ENCODE measurements around the gene PVALEF.

The PVALEF gene

DNA sequence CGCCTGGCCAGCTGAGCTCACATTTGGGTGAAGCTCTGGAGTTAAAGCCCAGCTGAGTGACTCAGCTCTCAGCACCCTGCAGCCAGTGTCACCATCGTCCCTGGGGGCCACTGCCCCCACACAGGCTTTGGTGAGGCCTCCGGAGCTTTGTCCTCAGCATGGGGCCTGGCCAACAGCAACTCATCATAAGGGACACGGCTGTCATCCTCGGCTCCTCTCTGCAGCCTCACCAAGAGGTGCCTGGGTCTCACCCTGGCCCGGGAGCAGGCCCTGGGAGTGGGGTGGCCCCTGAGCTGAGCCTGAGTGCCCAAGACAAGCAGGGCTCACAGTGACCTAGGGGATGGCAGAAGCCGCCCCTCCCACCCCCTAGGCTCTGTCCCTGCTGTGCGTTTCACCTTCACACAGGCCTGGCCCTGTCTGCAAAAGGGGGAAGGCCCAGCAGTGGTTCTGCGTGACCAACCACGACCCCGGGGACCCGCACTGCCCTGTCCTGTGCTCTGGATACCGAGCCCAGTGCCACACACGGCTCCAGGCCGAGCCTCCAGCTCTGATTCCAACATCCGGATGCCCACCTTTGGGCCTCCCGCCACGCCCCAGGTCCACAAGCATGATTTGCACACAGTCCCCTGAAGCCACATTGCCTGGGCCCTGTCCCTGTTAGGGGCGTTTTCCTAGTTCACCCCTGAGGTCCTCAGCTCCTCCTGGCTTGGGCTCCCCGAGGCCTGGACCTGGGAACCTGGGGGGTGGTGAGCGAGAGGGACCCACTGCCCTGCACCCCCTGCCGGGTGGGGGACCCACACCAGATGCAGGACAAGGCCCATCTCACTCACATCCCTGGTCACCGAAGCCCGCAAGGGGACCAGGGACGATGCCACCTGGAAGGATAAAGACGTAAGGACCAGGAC lies 22.5 kb downstream of the PVALEF start:
- H3K27ac Mint-ChIP-seq = no peak overlapping the region

DNA sequence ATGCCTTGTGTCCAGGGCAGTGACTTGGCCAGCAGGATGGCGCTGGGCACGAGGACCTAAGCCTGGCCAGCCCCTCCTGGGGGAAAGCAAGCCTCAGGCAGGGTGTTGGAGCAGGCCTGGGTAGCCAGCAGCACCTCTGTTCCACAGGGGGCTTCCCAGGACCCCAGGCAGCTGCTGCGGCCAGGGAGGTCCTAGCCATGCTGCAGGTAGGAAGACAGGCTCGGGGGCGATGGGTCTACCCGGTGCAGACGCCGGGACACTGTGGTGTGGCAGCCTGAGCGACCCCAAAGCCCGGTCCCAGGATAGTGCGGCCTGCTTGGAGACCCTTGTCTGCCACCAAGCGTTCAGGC lies 23.2 kb downstream of the PVALEF start:
- H3K36me3 Mint-ChIP-seq (ENCODE audit: low read depth) = no peaks in the 10 kb centered on the region
- no peaks in the 10 kb centered on the region for H3K4me1 Mint-ChIP-seq (ENCODE audit: low read depth)
- H3K9me3 Mint-ChIP-seq = no peaks in the 10 kb centered on the region
- H3K27me3 Mint-ChIP-seq (ENCODE audit: low read depth) = no peaks in the 10 kb centered on the region
- H3K27ac Mint-ChIP-seq = no peak overlapping the region
- no peak overlapping the region for H3K4me3 Mint-ChIP-seq

More for the DNA sequence above, 22.5 kb downstream of the PVALEF start:
- H3K4me3 Mint-ChIP-seq = no peak overlapping the region
- no peaks in the 10 kb centered on the region for H3K4me1 Mint-ChIP-seq (ENCODE audit: low read depth)
- no peaks in the 10 kb centered on the region for H3K27me3 Mint-ChIP-seq (ENCODE audit: low read depth)
- no peaks in the 10 kb centered on the region for H3K9me3 Mint-ChIP-seq
- H3K36me3 Mint-ChIP-seq (ENCODE audit: low read depth) = no peaks in the 10 kb centered on the region

DNA sequence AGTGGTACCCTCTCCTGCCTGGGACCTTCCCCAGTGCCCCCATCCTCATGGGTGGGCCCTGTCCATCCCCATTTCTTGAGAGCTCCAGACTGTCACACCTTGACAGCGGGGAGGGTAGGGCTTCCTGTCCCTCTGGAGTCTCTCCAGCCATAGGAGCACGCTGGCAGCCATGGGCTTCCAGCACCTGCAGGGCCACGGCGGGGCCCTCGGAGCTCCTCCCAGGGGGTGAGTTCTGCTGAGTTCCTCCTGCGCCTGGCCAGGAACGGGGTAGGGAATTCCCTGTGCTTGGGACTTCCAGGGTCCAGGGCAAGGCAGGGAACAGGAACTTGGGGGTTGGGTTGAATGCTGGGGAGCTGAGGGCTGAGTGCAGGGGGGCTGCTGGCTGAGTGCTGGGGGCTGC lies 23.7 kb downstream of the PVALEF start:
- no peak overlapping the region for H3K4me3 Mint-ChIP-seq
- no peaks in the 10 kb centered on the region for H3K9me3 Mint-ChIP-seq
- H3K4me1 Mint-ChIP-seq (ENCODE audit: low read depth) = no peaks in the 10 kb centered on the region
- H3K27me3 Mint-ChIP-seq (ENCODE audit: low read depth) = no peaks in the 10 kb centered on the region
- H3K27ac Mint-ChIP-seq = no peak overlapping the region
- no peaks in the 10 kb centered on the region for H3K36me3 Mint-ChIP-seq (ENCODE audit: low read depth)

DNA sequence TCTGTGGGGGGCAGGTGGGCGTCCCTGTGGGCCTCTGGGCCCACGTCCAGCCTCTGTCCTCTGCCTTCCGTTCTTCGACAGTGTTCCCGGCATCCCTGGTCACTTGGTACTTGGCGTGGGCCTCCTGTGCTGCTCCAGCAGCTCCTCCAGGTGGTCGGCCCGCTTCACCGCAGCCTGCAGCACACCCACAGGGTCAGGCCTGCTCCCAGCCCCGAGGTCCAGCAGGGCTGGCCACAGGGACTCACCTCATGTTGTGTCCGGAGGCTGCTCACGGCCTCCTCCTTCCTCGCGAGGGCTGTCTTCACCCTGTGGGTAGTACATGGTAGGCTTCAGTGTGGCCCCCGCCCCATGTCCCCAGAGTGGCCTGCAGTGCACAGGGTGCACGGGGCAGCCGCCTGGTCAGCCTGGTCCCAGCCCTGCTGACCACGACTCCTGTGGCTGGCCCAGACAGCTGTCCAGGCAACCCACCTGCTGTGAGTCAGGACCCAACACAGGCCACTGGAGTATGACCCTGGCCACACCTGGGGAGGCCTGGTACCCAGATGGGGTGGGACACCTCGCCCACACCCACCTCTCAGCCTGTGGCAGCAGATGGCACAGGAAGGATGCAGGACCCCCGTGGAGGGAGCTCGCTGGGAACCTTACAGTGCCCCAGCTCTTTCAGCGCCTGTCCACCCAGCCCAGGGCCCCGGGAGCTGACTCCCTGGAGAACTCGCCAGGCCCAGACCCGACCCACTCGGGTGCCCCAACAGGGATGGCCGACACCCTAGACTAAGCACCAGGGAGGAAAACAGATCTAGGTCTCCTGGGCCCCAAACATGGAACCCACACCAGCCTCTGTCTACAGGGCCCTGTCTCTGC lies 24.6 kb downstream of the PVALEF start:
- Mint-ChIP-seq H3K4me3 (no peak overlapping the region), H3K27ac (no peak overlapping the region), H3K27me3 (ENCODE audit: low read depth) (no peaks in the 10 kb centered on the region), H3K9me3 (no peaks in the 10 kb centered on the region), H3K4me1 (ENCODE audit: low read depth) (no peaks in the 10 kb centered on the region), H3K36me3 (ENCODE audit: low read depth) (no peaks in the 10 kb centered on the region)

DNA sequence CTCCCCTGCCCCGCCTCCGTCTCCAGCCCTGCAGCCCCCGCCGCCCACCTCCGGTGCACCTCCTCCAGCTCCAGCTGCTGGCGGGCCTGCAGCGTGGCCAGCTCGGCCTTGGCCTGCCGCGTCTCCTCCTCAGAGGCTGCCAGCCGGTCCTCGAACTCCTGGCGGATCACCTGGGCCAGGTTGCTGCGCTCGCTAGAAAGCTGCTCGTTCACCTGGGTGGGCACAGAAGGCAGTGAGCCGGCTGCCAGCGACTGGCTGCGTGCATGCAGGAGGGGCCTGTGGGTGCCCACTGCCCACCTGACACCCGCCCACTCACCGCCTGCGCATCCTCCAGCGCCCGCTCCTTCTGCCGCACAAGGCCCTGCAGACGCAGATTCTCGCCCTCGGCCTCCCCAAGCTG lies 25.3 kb downstream of the PVALEF start:
- H3K27me3 Mint-ChIP-seq (ENCODE audit: low read depth) = no peaks in the 10 kb centered on the region

DNA sequence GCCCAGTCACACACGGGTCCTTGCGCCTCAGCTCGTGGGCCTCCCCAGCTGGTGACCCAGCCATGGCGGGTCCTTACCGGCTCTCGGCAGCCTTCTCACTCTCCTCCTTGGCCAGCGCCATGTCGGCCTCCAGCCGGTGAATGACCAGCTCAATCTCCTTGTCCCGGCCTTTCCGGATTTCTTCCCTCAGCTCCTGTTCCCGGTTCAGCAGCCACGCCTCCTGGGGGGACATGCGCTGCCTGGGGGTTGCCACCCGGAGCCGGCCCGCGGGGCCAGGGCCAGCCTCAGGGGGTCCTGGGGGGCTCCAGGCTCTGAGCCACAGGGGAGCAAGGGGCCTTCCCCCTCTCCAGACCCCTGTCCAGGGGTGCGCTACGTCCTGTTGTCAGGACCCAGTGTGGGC lies 25.8 kb downstream of the PVALEF start:
- Mint-ChIP-seq H3K27me3 (ENCODE audit: low read depth) (no peaks in the 10 kb centered on the region), H3K36me3 (ENCODE audit: low read depth) (no peaks in the 10 kb centered on the region), H3K4me3 (no peak overlapping the region), H3K27ac (no peak overlapping the region), H3K9me3 (no peaks in the 10 kb centered on the region), H3K4me1 (ENCODE audit: low read depth) (no peaks in the 10 kb centered on the region)

More for the DNA sequence above, 25.3 kb downstream of the PVALEF start:
- no peaks in the 10 kb centered on the region for H3K4me1 Mint-ChIP-seq (ENCODE audit: low read depth)
- H3K36me3 Mint-ChIP-seq (ENCODE audit: low read depth) = no peaks in the 10 kb centered on the region
- H3K9me3 Mint-ChIP-seq = no peaks in the 10 kb centered on the region
- H3K4me3 Mint-ChIP-seq = no peak overlapping the region
- H3K27ac Mint-ChIP-seq = no peak overlapping the region

DNA sequence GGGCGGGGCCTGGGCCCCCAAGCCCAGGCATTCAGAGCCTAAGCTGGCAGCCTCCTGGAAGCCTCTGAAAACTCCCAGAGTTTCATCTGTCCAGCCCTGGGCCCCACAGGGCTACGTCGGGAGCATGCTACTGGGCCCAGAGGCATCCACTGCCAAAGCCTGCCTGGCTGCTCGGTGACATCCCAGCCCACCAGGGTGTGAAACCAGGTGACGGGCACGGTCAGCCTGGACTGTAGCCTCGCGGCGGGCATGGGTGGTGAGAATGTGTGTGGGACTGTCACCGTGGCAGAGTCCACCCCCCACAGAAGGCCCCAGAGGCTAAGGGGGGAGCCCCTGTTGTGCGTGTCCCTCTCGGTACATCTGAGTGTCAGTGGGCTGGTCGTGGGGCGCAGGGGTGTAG lies 26.3 kb downstream of the PVALEF start:
- H3K4me3 Mint-ChIP-seq = no peak overlapping the region
- H3K36me3 Mint-ChIP-seq (ENCODE audit: low read depth) = no peaks in the 10 kb centered on the region
- H3K27ac Mint-ChIP-seq = no peak overlapping the region
- no peaks in the 10 kb centered on the region for H3K27me3 Mint-ChIP-seq (ENCODE audit: low read depth)
- H3K9me3 Mint-ChIP-seq = no peaks in the 10 kb centered on the region
- H3K4me1 Mint-ChIP-seq (ENCODE audit: low read depth) = no peaks in the 10 kb centered on the region

DNA sequence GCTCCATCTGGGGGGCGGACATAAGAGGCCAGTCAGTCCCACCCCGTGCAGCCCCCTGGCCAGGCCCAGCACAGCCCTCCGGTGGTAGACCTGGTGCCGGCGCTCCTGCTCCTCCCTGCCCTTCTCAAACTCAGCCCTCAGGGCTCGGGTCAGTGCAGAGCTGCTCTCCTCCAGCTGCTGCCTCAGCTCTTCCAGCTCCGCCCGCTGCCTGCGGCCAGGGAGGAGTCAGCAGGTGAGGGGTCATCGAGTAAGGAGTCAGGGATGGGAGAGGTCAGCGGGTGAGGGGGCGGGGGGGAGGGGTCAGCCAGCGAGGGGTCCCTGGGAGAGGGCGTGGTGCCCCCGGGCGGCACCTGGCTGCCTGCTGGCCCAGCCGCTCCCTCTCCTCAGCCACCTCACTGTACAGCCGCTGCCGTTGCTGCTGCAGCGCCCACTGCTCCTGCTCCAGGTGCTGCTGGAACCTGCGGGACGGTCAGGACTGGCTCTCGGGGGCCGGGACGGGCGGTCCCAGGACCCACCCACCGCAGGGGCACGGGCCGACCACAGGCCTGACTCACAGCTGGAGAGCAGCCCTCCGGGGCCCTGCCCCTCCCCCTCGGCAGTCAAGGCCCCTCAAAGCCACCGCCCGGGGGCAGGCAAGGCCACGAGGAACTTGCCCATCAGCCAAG lies 27.2 kb downstream of the PVALEF start:
- H3K36me3 Mint-ChIP-seq (ENCODE audit: low read depth) = no peaks in the 10 kb centered on the region

DNA sequence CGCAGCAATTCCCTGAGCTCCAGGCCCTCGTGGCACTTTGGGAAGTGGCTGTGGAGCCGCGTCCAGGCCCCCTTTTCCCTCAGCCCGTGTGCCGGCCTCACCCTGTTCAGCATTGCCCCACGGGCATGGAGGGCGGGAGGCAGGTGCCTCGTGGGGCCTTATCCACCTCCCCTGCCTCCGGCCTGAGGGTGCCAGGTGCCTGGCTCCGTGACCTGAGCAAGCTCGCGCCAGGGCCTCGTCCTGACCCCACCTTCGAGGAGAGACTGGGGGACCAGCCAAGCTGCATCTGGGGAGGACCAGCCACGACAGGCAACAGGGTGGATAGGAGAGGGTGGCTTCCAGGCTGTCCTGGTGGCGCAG lies 27.7 kb downstream of the PVALEF start:
- no peak overlapping the region for H3K27ac Mint-ChIP-seq
- H3K36me3 Mint-ChIP-seq (ENCODE audit: low read depth) = no peaks in the 10 kb centered on the region
- no peak overlapping the region for H3K4me3 Mint-ChIP-seq
- H3K9me3 Mint-ChIP-seq = no peaks in the 10 kb centered on the region
- H3K27me3 Mint-ChIP-seq (ENCODE audit: low read depth) = no peaks in the 10 kb centered on the region
- no peaks in the 10 kb centered on the region for H3K4me1 Mint-ChIP-seq (ENCODE audit: low read depth)

More for the DNA sequence above, 27.2 kb downstream of the PVALEF start:
- Mint-ChIP-seq H3K27me3 (ENCODE audit: low read depth) (no peaks in the 10 kb centered on the region), H3K4me1 (ENCODE audit: low read depth) (no peaks in the 10 kb centered on the region), H3K27ac (no peak overlapping the region), H3K4me3 (no peak overlapping the region), H3K9me3 (no peaks in the 10 kb centered on the region)

DNA sequence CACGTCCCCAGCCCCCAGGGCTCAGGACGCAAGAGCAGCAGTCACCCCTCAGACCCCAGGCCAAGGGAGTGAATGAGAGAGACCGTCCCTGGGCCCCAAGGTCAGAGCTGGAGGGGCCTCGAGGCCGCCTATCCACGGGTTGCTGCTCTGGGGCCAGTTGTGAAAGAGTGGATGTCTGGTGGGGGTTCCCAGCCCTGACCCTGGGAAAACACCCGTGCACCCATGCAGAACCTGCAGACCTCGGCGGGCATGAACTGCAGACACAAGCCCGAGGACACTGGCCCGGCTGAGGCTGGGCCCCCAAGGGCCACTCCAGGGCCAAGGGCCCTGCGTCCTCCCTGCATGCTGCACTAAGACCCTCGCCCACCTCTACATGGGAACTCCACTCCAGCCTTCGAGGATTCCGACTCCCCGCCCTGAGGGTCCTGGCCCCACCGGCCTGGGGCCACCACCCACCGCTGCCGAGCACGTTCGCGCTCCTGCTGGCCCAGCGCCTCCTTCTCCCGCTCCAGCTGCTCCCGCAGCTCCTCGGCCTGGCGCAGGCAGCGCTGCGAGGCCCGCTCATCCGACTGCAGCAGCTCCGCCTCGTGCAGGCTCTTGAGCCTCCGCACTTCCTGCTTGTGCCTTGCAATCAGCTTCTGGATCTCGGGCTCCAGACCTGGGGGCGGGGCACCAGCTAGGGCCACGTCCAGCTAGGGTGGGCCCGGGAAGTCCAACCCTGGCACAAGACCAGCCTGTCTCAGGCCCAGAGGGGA lies 28.3 kb downstream of the PVALEF start:
- no peaks in the 10 kb centered on the region for H3K4me1 Mint-ChIP-seq (ENCODE audit: low read depth)
- no peak overlapping the region for H3K27ac Mint-ChIP-seq
- no peaks in the 10 kb centered on the region for H3K27me3 Mint-ChIP-seq (ENCODE audit: low read depth)
- no peak overlapping the region for H3K4me3 Mint-ChIP-seq
- no peaks in the 10 kb centered on the region for H3K9me3 Mint-ChIP-seq
- H3K36me3 Mint-ChIP-seq (ENCODE audit: low read depth) = no peaks in the 10 kb centered on the region

DNA sequence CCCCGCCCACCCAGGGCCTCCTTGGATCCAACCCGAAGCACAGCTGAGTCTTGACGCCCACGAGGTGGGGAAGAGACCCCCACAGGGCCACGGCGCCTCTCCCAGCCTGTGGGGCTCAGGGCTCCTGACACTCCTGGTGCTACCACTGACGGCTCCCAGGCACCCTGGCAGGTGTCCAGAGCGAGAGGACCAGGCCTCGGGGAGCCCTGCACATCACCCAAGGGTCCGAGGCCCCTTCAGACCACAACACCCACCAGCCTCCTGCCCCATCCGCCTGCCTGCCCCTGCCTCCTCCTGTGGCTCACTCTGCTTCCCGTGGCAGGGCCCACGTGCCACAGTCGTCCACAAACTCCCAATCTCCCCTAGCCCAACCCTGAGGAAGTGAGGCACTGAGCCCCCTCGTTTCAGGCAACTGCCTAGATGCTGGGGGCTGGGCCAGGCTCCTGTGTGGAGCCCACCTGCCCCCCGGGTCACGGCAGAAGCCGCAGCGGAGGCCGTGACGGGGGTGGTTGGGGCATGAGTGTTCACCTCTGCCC lies 29.0 kb downstream of the PVALEF start:
- H3K4me1 Mint-ChIP-seq (ENCODE audit: low read depth) = no peaks in the 10 kb centered on the region
- H3K9me3 Mint-ChIP-seq = no peaks in the 10 kb centered on the region
- no peaks in the 10 kb centered on the region for H3K27me3 Mint-ChIP-seq (ENCODE audit: low read depth)
- no peak overlapping the region for H3K4me3 Mint-ChIP-seq
- no peak overlapping the region for H3K27ac Mint-ChIP-seq
- H3K36me3 Mint-ChIP-seq (ENCODE audit: low read depth) = no peaks in the 10 kb centered on the region

DNA sequence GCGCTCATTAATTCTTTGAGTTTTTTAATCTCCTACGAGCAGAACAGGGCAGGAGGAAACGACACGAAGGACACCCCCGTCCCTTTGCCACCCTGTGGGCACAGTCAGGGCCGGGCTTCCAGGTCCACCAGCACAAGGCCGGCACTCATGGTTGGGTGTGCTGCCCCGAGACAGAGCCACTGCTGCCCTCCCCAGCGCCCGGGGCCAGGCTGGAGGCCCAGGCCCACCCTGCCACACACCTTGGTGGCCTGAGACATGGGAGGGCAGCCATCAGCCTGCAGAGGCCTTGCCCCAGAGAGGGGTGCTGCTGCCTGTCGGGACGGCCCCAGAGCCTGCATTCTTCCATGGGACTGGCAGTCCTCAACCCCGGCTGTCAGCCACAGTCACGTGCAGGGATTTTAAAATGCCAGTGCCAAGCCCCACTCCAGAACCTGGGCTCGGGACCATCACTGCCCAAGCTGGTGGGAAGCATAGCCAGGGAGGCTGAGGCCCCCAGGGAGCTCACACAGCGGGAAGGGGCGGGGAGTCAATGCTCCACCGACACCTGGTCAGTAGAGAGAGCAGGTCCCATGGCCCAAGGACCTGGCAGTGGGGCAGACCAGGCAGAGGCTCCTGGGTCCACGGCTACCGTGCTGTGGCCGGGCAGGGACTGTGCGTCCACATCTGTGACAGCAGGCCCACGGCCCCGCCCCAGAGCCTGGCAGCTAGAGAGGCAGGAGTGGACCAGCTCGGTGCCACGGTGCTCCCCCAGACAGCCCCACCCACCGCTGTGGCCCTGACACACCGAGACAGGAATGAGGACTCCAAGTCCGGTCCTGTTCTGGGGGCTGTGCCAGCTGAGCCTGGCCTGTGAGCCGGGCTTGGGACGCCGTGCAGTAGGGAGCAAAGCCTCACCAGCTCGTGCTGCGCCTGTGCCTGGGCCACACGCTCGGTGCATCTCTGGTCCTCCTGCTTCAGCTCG lies 29.9 kb downstream of the PVALEF start:
- H3K27me3 Mint-ChIP-seq (ENCODE audit: low read depth) = no peaks in the 10 kb centered on the region
- H3K36me3 Mint-ChIP-seq (ENCODE audit: low read depth) = no peaks in the 10 kb centered on the region
- no peak overlapping the region for H3K27ac Mint-ChIP-seq
- H3K4me1 Mint-ChIP-seq (ENCODE audit: low read depth) = no peaks in the 10 kb centered on the region
- H3K9me3 Mint-ChIP-seq = no peaks in the 10 kb centered on the region
- no peak overlapping the region for H3K4me3 Mint-ChIP-seq

DNA sequence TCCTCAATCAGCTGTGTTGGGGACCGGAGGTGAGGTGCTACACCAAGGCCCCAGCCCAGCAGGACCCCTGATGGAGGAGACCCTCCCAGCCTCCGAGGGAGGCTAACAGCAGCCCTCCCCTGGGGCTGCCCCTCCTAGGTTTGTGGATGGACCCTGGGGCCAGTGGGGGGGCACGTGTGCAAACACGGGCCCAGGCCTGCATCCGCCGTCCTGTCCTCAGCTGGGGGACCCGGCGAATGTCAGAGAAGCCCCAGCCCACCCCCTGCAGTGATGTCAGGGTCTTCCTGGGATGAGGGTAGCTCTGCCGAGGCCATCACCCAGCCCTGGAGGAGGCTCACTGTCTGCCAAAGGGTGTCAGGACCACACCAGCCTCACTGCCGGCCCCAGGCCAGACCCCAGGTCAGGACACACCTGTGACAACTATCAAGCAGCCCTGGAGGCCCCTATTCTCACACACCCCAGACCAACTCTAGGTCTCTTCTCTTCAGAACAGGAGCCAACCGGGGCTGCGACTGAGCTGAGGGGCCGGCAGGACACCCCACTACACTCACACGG lies 30.7 kb downstream of the PVALEF start:
- Mint-ChIP-seq H3K36me3 (ENCODE audit: low read depth) (no peaks in the 10 kb centered on the region), H3K27ac (no peak overlapping the region), H3K4me1 (ENCODE audit: low read depth) (no peaks in the 10 kb centered on the region), H3K27me3 (ENCODE audit: low read depth) (no peaks in the 10 kb centered on the region), H3K4me3 (no peak overlapping the region), H3K9me3 (no peaks in the 10 kb centered on the region)

Data from T-helper 1 cell treated with Interleukin-12 subunit alpha and Interleukin-12 subunit beta and Interleukin-4 antibody, amounts not matched to agents 30 μg/mL and 1 μg/mL, for 36 hours (primary cell).